ENCODE data around the gene RMND5B.

RMND5B gene

GRCh38 chr5:178104492-178104891, 26.3 kb upstream of the RMND5B start:
- H4K20me1 ChIP-seq (ENCODE audit: control insufficient read depth, insufficient read depth, low read depth, low read length) = no peaks in the 10 kb centered on the region
- H3K4me1 ChIP-seq (ENCODE audit: control insufficient read depth, low read length) = peaks cover 28% of the 10 kb centered on the region
- H3K4me2 ChIP-seq (ENCODE audit: low read length) = no peak overlapping the region
- H3K36me3 ChIP-seq (ENCODE audit: control insufficient read depth, low read length) = no peaks in the 10 kb centered on the region
- H3K9me2 ChIP-seq (replicated peaks; ENCODE audit: control insufficient read depth, low read length) = no peaks in the 10 kb centered on the region
- no peaks in the 10 kb centered on the region for H3K9me3 ChIP-seq (ENCODE audit: control insufficient read depth, insufficient read depth, low read length)
- no peak for TF ChIP-seq CTCF (IDR thresholded peaks at IDR 0.05; ENCODE audit: low read depth, low read length, poor library complexity, severe bottlenecking)
- no peaks in the 10 kb centered on the region for H3F3A ChIP-seq (ENCODE audit: control insufficient read depth, insufficient read depth)
- H3K27ac ChIP-seq (ENCODE audit: low read depth, low read length) = no peak overlapping the region
- no peaks in the 10 kb centered on the region for H3K27me3 ChIP-seq (ENCODE audit: control insufficient read depth, low read length)
- no peak overlapping the region for H3K4me3 ChIP-seq (ENCODE audit: low read length)
- H3K79me2 ChIP-seq (ENCODE audit: control insufficient read depth, low read length) = no peaks in the 10 kb centered on the region

GRCh38 chr5:178106086-178106485, 24.7 kb upstream of the RMND5B start:
- H3K9me3 ChIP-seq (ENCODE audit: control insufficient read depth, insufficient read depth, low read length) = no peaks in the 10 kb centered on the region
- no peaks in the 10 kb centered on the region for H3K36me3 ChIP-seq (ENCODE audit: control insufficient read depth, low read length)
- H3K9me2 ChIP-seq (replicated peaks; ENCODE audit: control insufficient read depth, low read length) = no peaks in the 10 kb centered on the region
- H3K4me3 ChIP-seq (ENCODE audit: low read length) = no peak overlapping the region
- TF ChIP-seq EZH2phosphoT487 (IDR thresholded peaks at IDR 0.05; ENCODE audit: borderline replicate concordance, low read length) (no peak), CTCF (IDR thresholded peaks at IDR 0.05; ENCODE audit: low read depth, low read length, poor library complexity, severe bottlenecking) (no peak)
- H3K79me2 ChIP-seq (ENCODE audit: control insufficient read depth, low read length) = no peaks in the 10 kb centered on the region
- H4K20me1 ChIP-seq (ENCODE audit: control insufficient read depth, insufficient read depth, low read depth, low read length) = no peaks in the 10 kb centered on the region
- H3K4me2 ChIP-seq (ENCODE audit: low read length) = no peak overlapping the region
- H3K4me1 ChIP-seq (ENCODE audit: control insufficient read depth, low read length) = peaks cover 28% of the 10 kb centered on the region
- no peaks in the 10 kb centered on the region for H3F3A ChIP-seq (ENCODE audit: control insufficient read depth, insufficient read depth)
- no peaks in the 10 kb centered on the region for H3K27me3 ChIP-seq (ENCODE audit: control insufficient read depth, low read length)
- H3K27ac ChIP-seq (ENCODE audit: low read depth, low read length) = no peak overlapping the region

GRCh38 chr5:178106556-178107239, 24.1 kb upstream of the RMND5B start:
- Histone ChIP-seq H3K27me3 (ENCODE audit: control insufficient read depth, low read length) (no peaks in the 10 kb centered on the region), H3K9me2 (replicated peaks; ENCODE audit: control insufficient read depth, low read length) (no peaks in the 10 kb centered on the region), H3K4me2 (ENCODE audit: low read length) (no peak overlapping the region), H3F3A (ENCODE audit: control insufficient read depth, insufficient read depth) (0 out of 2 replicates have a peak, but pooled peaks cover under 1% of the 10 kb centered on the region), H3K27ac (ENCODE audit: low read depth, low read length) (no peak overlapping the region), H3K79me2 (ENCODE audit: control insufficient read depth, low read length) (no peaks in the 10 kb centered on the region), H3K4me3 (ENCODE audit: low read length) (no peak overlapping the region), H3K9me3 (ENCODE audit: control insufficient read depth, insufficient read depth, low read length) (no peaks in the 10 kb centered on the region), H3K4me1 (ENCODE audit: control insufficient read depth, low read length) (peaks cover 28% of the 10 kb centered on the region), H4K20me1 (ENCODE audit: control insufficient read depth, insufficient read depth, low read depth, low read length) (no peaks in the 10 kb centered on the region), H3K36me3 (ENCODE audit: control insufficient read depth, low read length) (no peaks in the 10 kb centered on the region)
- TF ChIP-seq EZH2phosphoT487 (IDR thresholded peaks at IDR 0.05; ENCODE audit: borderline replicate concordance, low read length) (no peak), CTCF (IDR thresholded peaks at IDR 0.05; ENCODE audit: low read depth, low read length, poor library complexity, severe bottlenecking) (no peak)

Measured in DOHH2 (cell line).